Tibial nerve (tissue), 4 donors: ENCODE data around the gene FA2H. TPM values are rescaled to one million over a fixed set of nuclear protein-coding genes. Genes with fewer than 3 reads are reported as not detected.

ENCODE experiments used
- DNase-seq, 2 donors: peaks; one replicate each; pipeline ENCODE4 v3.0.0-alpha.2; 2019; ENCODE audit warnings: low spot score in 2 of 2
- H3K27ac ChIP-seq, 4 donors: fragments of 200-600 bp; sonication (generic) in 3 of 4; one replicate each; pipeline ENCODE4 v1.5.1; 2017 to 2019; ENCODE audit warnings: mild to moderate bottlenecking in 1 of 4
- H3K27me3 ChIP-seq, 2 donors: fragments of 200-600 bp; sonication (generic) in 1 of 2; one replicate each; pipeline versions ENCODE4 v1.5.1 to v1.6.0; 2017 to 2019
- H3K36me3 ChIP-seq, 3 donors: fragments of 200-600 bp; sonication (generic); one replicate each; pipeline ENCODE4 v1.5.1; 2018 to 2019
- H3K4me1 ChIP-seq, 4 donors: fragments of 200-600 bp; sonication (generic) in 3 of 4; one replicate each; pipeline ENCODE4 v1.5.1; 2017 to 2019
- H3K4me3 ChIP-seq, 4 donors: fragments of 200-600 bp; sonication (generic) in 3 of 4; one replicate each; pipeline ENCODE4 v1.5.1; 2017 to 2019; ENCODE audit warnings: mild to moderate bottlenecking in 1 of 4, moderate library complexity in 1 of 4
- H3K9me3 ChIP-seq, 4 donors: fragments of 200-600 bp; sonication (generic) in 3 of 4; one replicate each; pipeline ENCODE4 v1.5.1; 2017 to 2019
- EP300 ChIP-seq, 2 donors: sonication (generic); formaldehyde crosslinking; IDR thresholded peaks; one replicate each; pipeline ENCODE4 v1.6.1; 2017; ENCODE audit warnings: antibody characterized with exemption in 2 of 2, mild to moderate bottlenecking in 1 of 2
- POLR2A ChIP-seq, 2 donors: fragments of 450-650 bp; IDR thresholded peaks; one replicate each; pipeline ENCODE4 v1.6.1; 2017; ENCODE audit warnings: antibody characterized with exemption in 2 of 2, mild to moderate bottlenecking in 2 of 2, moderate library complexity in 2 of 2
- WGBS, 2 donors: methylation state at CpG; one replicate each; pipeline ENCODE4 v1.1.5; 2018; 5-methylcytosine and 5-hydroxymethylcytosine counted together
- total RNA-seq, 4 donors: library from RNA; depleted of rRNA; stranded (reverse); fragments of >200 nt; gene quantifications; one replicate each; pipeline ENCODE4 v1.1.0, GENCODE V29; 2016
- TF ChIP-seq, protein P1 (sequence below), 5 experiments: fragments of 200-600 bp in 3 of 5; fragments of 450-650 bp in 2 of 5; sonication (generic) in 3 of 5; IDR thresholded peaks; one replicate each; pipeline ENCODE4 v1.5.1; 2016 to 2019; ENCODE audit warnings: antibody characterized with exemption in 5 of 5, mild to moderate bottlenecking in 3 of 5, moderate library complexity in 2 of 5

Gene FA2H
- total RNA-seq, 4 donors from 2014 or later: 11.9 to 31.6 (median 21.6) TPM

DNA sequence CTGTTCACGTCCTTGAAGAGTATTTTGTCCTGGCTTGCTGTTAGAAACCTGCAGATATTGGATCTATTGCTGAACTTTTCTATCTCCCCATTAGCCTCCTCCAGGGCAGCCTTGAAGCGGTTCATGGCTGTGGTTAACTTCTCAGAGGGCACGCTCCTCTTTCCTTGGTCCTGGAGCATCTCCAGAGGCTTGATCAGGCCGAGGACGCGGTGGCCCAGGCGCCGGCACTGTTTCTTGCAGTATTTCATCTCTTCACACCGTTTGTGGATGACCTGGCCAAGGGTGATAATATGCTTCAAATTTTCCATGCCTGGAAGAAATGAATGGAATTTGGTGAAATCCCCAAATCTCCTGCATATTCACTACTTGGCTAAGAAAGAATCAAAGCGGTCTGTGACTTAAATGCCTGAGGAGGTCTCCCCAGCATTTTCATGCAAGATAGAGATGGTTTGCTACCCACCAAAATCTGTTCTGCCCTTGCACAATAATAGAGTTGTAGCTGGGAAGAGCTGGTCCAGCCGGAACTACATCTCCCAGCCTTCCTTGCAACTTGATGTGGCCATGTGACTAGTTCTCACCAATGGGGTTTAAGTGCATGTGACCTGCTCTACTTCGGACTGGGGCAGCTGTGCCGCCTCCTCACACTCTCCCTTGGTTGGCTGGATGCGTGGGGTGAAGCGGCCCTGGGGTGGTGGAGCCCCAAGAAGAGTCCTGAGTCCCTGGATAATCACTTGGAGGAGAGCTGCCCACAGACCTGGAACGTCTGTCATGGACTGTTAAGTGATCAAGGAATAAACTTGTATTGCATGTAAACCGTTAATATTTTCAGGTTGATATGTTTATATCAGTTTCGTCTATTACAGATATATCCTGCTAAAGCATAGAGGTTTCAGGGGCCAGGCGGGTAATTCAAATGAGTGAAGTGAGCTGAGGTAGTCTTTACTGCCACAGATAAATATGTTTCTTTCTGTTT, 78.9 kb downstream of the FA2H start:
- H3K27me3 ChIP-seq: no peaks in the 10 kb centered on the region
- peak; percentile 53 to 94 for DNase-seq
- WGBS, 2 donors: 49 to 52% methylated on average over 19 of the region's 19 CpGs
- peak in 1 of 2 donors; percentile 33 for TF ChIP-seq POLR2A (IDR thresholded peaks at IDR 0.05)
- TF ChIP-seq, protein P1, sequence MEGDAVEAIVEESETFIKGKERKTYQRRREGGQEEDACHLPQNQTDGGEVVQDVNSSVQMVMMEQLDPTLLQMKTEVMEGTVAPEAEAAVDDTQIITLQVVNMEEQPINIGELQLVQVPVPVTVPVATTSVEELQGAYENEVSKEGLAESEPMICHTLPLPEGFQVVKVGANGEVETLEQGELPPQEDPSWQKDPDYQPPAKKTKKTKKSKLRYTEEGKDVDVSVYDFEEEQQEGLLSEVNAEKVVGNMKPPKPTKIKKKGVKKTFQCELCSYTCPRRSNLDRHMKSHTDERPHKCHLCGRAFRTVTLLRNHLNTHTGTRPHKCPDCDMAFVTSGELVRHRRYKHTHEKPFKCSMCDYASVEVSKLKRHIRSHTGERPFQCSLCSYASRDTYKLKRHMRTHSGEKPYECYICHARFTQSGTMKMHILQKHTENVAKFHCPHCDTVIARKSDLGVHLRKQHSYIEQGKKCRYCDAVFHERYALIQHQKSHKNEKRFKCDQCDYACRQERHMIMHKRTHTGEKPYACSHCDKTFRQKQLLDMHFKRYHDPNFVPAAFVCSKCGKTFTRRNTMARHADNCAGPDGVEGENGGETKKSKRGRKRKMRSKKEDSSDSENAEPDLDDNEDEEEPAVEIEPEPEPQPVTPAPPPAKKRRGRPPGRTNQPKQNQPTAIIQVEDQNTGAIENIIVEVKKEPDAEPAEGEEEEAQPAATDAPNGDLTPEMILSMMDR (IDR thresholded peaks at IDR 0.05): no peak
- TF ChIP-seq EP300 (IDR thresholded peaks at IDR 0.05): peak in 1 of 2 donors; percentile 77
- peaks cover 0 to 37% (median 0%) of the 10 kb centered on the region in 3 donors for H3K36me3 ChIP-seq
- H3K4me1 ChIP-seq: peaks cover 0 to 19% (median 8%) of the 10 kb centered on the region in 4 donors
- H3K27ac ChIP-seq: peak overlapping the region in 3 of 4 donors; percentile 50 to 69 (median 50)
- H3K4me3 ChIP-seq: peak overlapping the region; percentile 22 to 46 (median 34)
- no peaks in the 10 kb centered on the region for H3K9me3 ChIP-seq

DNA sequence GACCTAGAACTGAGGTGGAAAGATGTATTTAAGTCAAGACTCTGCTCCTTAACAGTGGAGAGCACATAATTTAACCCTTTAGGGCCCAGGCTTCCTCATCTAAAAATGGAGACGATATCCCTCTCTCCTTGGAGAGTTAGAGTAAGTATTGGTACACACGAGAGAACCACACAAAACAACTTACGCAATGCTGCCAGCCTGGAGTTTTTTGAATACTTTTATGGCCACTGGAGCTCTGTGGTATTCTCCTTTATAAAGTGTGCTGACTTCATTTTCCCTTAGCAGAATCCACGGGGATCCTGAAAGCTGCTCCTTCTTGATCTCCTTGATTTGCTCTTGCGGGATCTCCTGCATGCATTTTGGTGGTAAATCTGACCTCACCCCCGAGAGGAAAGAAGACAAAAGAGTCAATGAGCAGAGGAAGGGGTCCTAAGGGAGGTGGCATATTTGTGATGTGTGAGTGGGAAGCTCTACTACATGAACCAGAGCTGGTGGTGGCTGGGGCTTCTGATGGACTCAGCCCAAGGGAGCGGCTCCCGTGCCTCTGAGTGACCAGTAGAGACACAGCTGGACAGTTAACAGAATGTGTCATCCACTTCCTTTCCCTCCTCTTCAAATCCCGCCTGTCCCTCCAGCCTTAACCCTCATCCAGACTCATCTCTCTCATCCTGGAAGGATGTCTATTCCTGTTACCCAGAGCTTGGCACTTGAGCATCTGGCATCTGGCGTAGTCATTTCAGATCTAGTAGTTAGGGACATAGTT, 83.3 kb downstream of the FA2H start:
- 73 to 74% methylated on average over 10 of the region's 10 CpGs for WGBS, 2 donors
- TF ChIP-seq, protein P1 (IDR thresholded peaks at IDR 0.05): no peak
- TF ChIP-seq EP300 (IDR thresholded peaks at IDR 0.05) (no peak), POLR2A (IDR thresholded peaks at IDR 0.05) (no peak)
- peaks cover 0 to 71% (median 0%) of the 10 kb centered on the region in 3 donors for H3K36me3 ChIP-seq

DNA sequence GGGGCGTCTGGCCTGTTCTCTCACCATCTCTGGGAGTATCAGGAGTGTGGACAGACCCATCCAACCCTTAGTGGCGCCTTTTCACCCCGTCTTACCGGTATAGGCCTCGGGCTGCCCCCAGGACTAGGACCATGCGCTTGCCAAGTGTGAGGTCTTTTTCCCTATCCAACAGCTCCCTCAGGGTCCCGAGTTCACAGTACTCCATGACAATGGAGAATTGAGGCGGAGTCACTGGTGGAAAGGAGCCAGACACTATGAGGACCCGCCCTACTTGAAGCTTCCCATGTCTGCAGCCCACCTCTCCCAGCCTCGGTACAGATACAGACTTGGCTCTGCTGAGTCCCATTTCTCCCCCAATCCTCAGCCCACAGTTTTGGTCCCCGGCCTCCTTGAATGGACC, 92.1 kb downstream of the FA2H start:
- H3K9me3 ChIP-seq: no peaks in the 10 kb centered on the region
- TF ChIP-seq POLR2A (IDR thresholded peaks at IDR 0.05) (no peak), EP300 (IDR thresholded peaks at IDR 0.05) (no peak)
- TF ChIP-seq, protein P1 (IDR thresholded peaks at IDR 0.05): no peak
- no peak overlapping the region for H3K27ac ChIP-seq
- no peak overlapping the region for H3K4me3 ChIP-seq
- 76 to 79% methylated on average over 11 of the region's 11 CpGs for WGBS, 2 donors
- no peaks in the 10 kb centered on the region for H3K4me1 ChIP-seq
- no peak for DNase-seq
- no peaks in the 10 kb centered on the region for H3K27me3 ChIP-seq
- H3K36me3 ChIP-seq: peaks cover 0 to 71% (median 0%) of the 10 kb centered on the region in 3 donors

More for the DNA sequence above, 83.3 kb downstream of the FA2H start:
- H3K27ac ChIP-seq: no peak overlapping the region
- no peaks in the 10 kb centered on the region for H3K9me3 ChIP-seq
- no peak overlapping the region for H3K4me3 ChIP-seq
- H3K4me1 ChIP-seq: peaks cover 0 to 3% (median 0%) of the 10 kb centered on the region in 4 donors
- no peak for DNase-seq
- H3K27me3 ChIP-seq: no peaks in the 10 kb centered on the region

DNA sequence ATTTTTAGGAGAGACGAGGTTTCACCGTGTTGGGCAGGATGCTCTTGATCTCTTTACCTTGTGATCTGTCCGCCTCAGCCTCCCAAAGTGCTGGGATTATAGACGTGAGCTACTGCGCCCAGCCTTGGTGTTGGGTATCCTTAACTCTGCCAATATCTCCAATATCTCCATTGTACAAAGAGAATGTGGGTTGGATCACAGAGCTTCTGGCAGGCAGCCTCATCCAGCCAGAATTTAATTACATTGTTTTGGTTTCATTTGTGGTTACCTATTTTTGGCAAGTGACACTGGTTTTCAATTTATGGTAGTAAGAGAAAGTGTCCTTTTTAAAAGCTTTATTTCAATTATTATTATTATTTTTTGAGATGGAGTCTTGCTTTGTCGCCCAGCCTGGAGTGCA, 93.9 kb downstream of the FA2H start:
- H3K9me3 ChIP-seq: no peaks in the 10 kb centered on the region
- TF ChIP-seq POLR2A (IDR thresholded peaks at IDR 0.05): no peak
- H3K4me3 ChIP-seq: no peak overlapping the region
- no peaks in the 10 kb centered on the region for H3K27me3 ChIP-seq
- WGBS, 2 donors: 83 to 90% methylated on average over 6 of the region's 6 CpGs
- peaks cover 0 to 78% (median 0%) of the 10 kb centered on the region in 3 donors for H3K36me3 ChIP-seq
- no peak overlapping the region for H3K27ac ChIP-seq
- H3K4me1 ChIP-seq: no peaks in the 10 kb centered on the region
- no peak for DNase-seq

DNA sequence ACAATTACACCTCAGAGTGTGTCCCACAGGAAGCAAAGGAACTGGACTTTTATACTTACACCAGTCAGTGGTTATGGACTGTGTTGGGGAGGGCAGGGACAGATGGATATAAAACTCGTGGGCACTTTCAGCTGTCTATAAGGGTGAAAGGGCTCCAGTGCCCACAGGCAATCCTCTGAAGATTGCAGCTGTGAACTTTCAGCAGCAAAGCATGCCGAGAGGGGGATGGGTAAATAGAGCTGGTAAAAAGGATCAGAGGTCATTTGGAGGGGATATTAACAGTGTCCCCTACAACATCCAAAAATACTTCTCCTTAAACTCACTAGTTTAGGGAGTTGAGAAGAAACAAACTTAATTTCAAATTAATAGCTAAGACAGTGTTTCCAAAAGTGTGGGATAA, 94.6 kb downstream of the FA2H start:
- H3K36me3 ChIP-seq: peaks cover 0 to 76% (median 0%) of the 10 kb centered on the region in 3 donors
- H3K27me3 ChIP-seq: no peaks in the 10 kb centered on the region
- H3K27ac ChIP-seq: no peak overlapping the region
- H3K9me3 ChIP-seq: no peaks in the 10 kb centered on the region
- no peaks in the 10 kb centered on the region for H3K4me1 ChIP-seq
- TF ChIP-seq, protein P1 (IDR thresholded peaks at IDR 0.05): no peak
- no peak for TF ChIP-seq EP300 (IDR thresholded peaks at IDR 0.05)
- TF ChIP-seq POLR2A (IDR thresholded peaks at IDR 0.05): no peak
- 28 to 36% methylated on average over 2 of the region's 2 CpGs for WGBS, 2 donors
- H3K4me3 ChIP-seq: no peak overlapping the region
- no peak for DNase-seq
